Fibroblast of lung (primary cell): Measurements from ENCODE around the gene SYTL5.

Source experiments
- CTCF ChIP-seq, 2 donors: IDR thresholded peaks in 1 of 2; conservative IDR thresholded peaks in 1 of 2; 1 replicate in 1 of 2; 2 replicates in 1 of 2; pipeline ENCODE4 v1.5.1; 2011 to 2012; ENCODE audit warnings: low read length in 2 of 2, control low read depth in 1 of 2, inconsistent platforms in 1 of 2, low read depth in 1 of 2, mild to moderate bottlenecking in 1 of 2
- EZH2 ChIP-seq: IDR thresholded peaks from 2 replicates; pipeline ENCODE4 v1.5.1; 2012; ENCODE audit warnings: low read length, control low read depth, mild to moderate bottlenecking; ENCODE audit errors: missing control alignments

- TF ChIP-seq CTCF (conservative IDR thresholded peaks at IDR 0.05 in 1 of 2, IDR thresholded peaks at IDR 0.05 in 1 of 2; ENCODE audit: low read depth in 1 of 2, low read length in 2 of 2) = no peak
- no peak for TF ChIP-seq EZH2
These were observed 121.6 kb downstream of the SYTL5 start for GRCh38 chrX:38127961-38128360.
